HepG2 (cell line): Measurements from ENCODE around the gene ZNF526. TPM values are rescaled to one million over a fixed set of nuclear protein-coding genes. Genes with fewer than 3 reads are reported as not detected.

Experiments
- ATAC-seq: fragments of 200-7000 bp; cut with Tn5 transposase; 3 replicates; pipeline ENCODE4 v1.9.1; 2020; ENCODE audit warnings: mild to moderate bottlenecking, moderate library complexity
- BruUV-seq: library from RNA; stranded (reverse); fragments of 400-500 nt; replicated peaks from 2 replicates; lab custom pipeline; 2021; lab: Mats Ljungman, UMichigan
- CTCF ChIA-PET: fragments of 300-600 bp; formaldehyde crosslinking; extraction: SDS; loops from one replicate; lab custom pipeline; 2021; ENCODE audit warnings: low total read pairs, inconsistent platforms, low intra/inter-chr PET ratio; lab: Yijun Ruan, JAX
- POLR2A ChIA-PET: fragments of 350-600 bp; sonication (Branson Sonifier 250); formaldehyde crosslinking; loops from one replicate; lab custom pipeline; 2020; ENCODE audit warnings: antibody characterized with exemption, inconsistent platforms; lab: Yijun Ruan, JAX
- DNase-seq: peaks from one replicate; pipeline ENCODE4 v3.0.0-alpha.2; 2015; ENCODE audit warnings: low spot score
- FAIRE-seq: peaks from 3 replicates; lab custom pipeline; 2011; peaks lifted over from hg19 to GRCh38; lab: Jason Lieb, UNC
- H2AFZ ChIP-seq: one replicate; pipeline ENCODE4 v1.6.1; 2011; ENCODE audit warnings: low read length, inconsistent platforms
- H3K27ac ChIP-seq: fragments of 300-600 bp; 3 replicates; pipeline ENCODE4 v1.8.0; 2011; ENCODE audit warnings: mixed run types, mild to moderate bottlenecking, mixed read lengths, low read length, inconsistent platforms; ENCODE audit not compliant: insufficient read depth; ENCODE audit errors: extremely low read length
- H3K27me3 ChIP-seq, 2 experiments: fragments of 200-600 bp in 1 of 2; 2 replicates in 1 of 2; 3 replicates in 1 of 2; pipeline versions ENCODE4 v1.6.0 to v1.8.0; 2011; ENCODE audit warnings: low read length in 2 of 2, mild to moderate bottlenecking in 2 of 2, moderate library complexity in 2 of 2, inconsistent platforms in 1 of 2; ENCODE audit not compliant: insufficient read depth in 2 of 2, control insufficient read depth in 1 of 2
- H3K36me3 ChIP-seq, 2 experiments: fragments of 200-600 bp in 1 of 2; replicated peaks in 1 of 2; 2 replicates in 1 of 2; 3 replicates in 1 of 2; pipeline versions ENCODE4 v1.5.1 to v1.8.0; 2011; ENCODE audit warnings: low read length in 2 of 2, inconsistent platforms in 1 of 2; ENCODE audit not compliant: insufficient read depth in 2 of 2, control insufficient read depth in 1 of 2
- H3K4me1 ChIP-seq: 2 replicates; pipeline ENCODE4 v1.5.1; 2012; ENCODE audit warnings: low read length, inconsistent platforms; ENCODE audit not compliant: insufficient read depth
- H3K4me2 ChIP-seq: 2 replicates; pipeline ENCODE4 v1.6.0; 2011; ENCODE audit warnings: low read depth, low read length, inconsistent platforms
- H3K4me3 ChIP-seq, 3 experiments: fragments of 200-600 bp in 1 of 3; sonication (generic), shearing (Covaris generic) in 1 of 3; replicated peaks in 1 of 3; 2 replicates each; pipeline ENCODE4 v1.5.1; 2011 to 2016; ENCODE audit warnings: low read length in 3 of 3, inconsistent platforms in 2 of 3, low read depth in 2 of 3, mild to moderate bottlenecking in 2 of 3, control low read depth in 1 of 3, mixed read lengths in 1 of 3; ENCODE audit not compliant: insufficient read depth in 1 of 3
- H3K79me2 ChIP-seq: one replicate; pipeline ENCODE4 v1.6.1; 2011; ENCODE audit warnings: low read length, inconsistent platforms; ENCODE audit not compliant: insufficient read depth
- H3K9ac ChIP-seq: 2 replicates; pipeline ENCODE4 v1.6.0; 2011; ENCODE audit warnings: mild to moderate bottlenecking, low read depth, low read length, inconsistent platforms; ENCODE audit not compliant: insufficient read depth
- H3K9me3 ChIP-seq: 2 replicates; pipeline ENCODE4 v1.5.1; 2012; ENCODE audit warnings: mild to moderate bottlenecking, low read length
- H4K20me1 ChIP-seq: 2 replicates; pipeline ENCODE4 v1.6.0; 2011; ENCODE audit warnings: inconsistent platforms, mild to moderate bottlenecking, low read length, moderate library complexity; ENCODE audit not compliant: insufficient read depth
- AGO2 ChIP-seq: fragments of 200-400 bp; formaldehyde crosslinking; optimal IDR thresholded peaks from 2 replicates; pipeline ENCODE3; 2017; ENCODE audit warnings: mild to moderate bottlenecking, low read depth, low read length, moderate library complexity
- ZC3H13 ChIP-seq: sonication (generic); formaldehyde crosslinking; IDR thresholded peaks from 2 replicates; pipeline ENCODE4 v1.8.1; 2023; ENCODE audit warnings: mild to moderate bottlenecking, missing genetic modification reagents, moderate library complexity
- ZNF207 ChIP-seq: fragments of 450-650 bp; IDR thresholded peaks from 2 replicates; pipeline ENCODE4 v1.6.1; 2016; ENCODE audit warnings: antibody characterized with exemption, borderline replicate concordance
- ZNF317 ChIP-seq: sonication (generic); formaldehyde crosslinking; IDR thresholded peaks from 2 replicates; pipeline ENCODE4 v1.5.0; 2020; ENCODE audit warnings: mild to moderate bottlenecking, missing genetic modification reagents
- ZNF749 ChIP-seq: sonication (generic); formaldehyde crosslinking; IDR thresholded peaks from 2 replicates; pipeline ENCODE4 v1.8.0; 2022; ENCODE audit warnings: mild to moderate bottlenecking, missing genetic modification reagents, moderate library complexity, borderline replicate concordance
- WGBS: methylation state at CpG from one replicate; pipeline ENCODE4 v1.1.6; 2017; ENCODE audit warnings: low lambda C conversion rate; 5-methylcytosine and 5-hydroxymethylcytosine counted together
- in situ Hi-C: cut with HindIII; loops from 2 replicates; pipeline ENCODE4 v1.10.0; 2017; ENCODE audit warnings: low pct_unique_long_range_greater_than_20kb; ENCODE audit not compliant: extremely low pct_ligation_motif_present
- intact Hi-C: fragments of 100-400 bp; cut with micrococcal nuclease; formaldehyde crosslinking; loops from one replicate; pipeline ENCODE4 v1.10.0; 2022; ENCODE audit not compliant: unreplicated experiment
- polyA plus RNA-seq, 8 experiments: library from polyadenylated mRNA; depleted of rRNA in 3 of 8; stranded (reverse) in 7 of 8; unstranded in 1 of 8; fragments of >200 nt; fragmentation: Illumina TruSeq in 4 of 8; extraction: Trizol in 4 of 8; gene quantifications; 2 replicates each; pipeline versions ENCODE4 v1.2.1 to v1.2.3, GENCODE V29; 2011 to 2016; ENCODE audit warnings: low read depth in 4 of 8, missing spikeins in 1 of 8, mixed read lengths in 1 of 8; ENCODE audit not compliant: insufficient read depth in 1 of 8
- total RNA-seq, 5 experiments: library from RNA; depleted of rRNA; stranded (reverse); fragments of >200 nt; fragmentation: Illumina TruSeq; extraction: Trizol; gene quantifications; 2 replicates each; pipeline ENCODE4 v1.2.3, GENCODE V29; 2016; ENCODE audit warnings: low read depth in 1 of 5

Gene ZNF526
- total and polyA plus RNA-seq, 2 of the 13 experiments (the other 11 are each of a cell fraction or from before 2014, with no cell fraction given) = 3.3 to 8.4 TPM

- ChIA-PET POLR2A (no interaction called here), CTCF (no interaction called here)
- DNase-seq = no peak
- no peaks in the 10 kb centered on the region for H3K27me3 ChIP-seq
- FAIRE-seq = no peak
- no peak overlapping the region for H3K9ac ChIP-seq
- TF ChIP-seq ZC3H13 (CRISPR knock-in tag) (peak; percentile 44; the same call in 1 of the 2 replicates), ZNF317 (CRISPR knock-in tag) (no peak)
- ATAC-seq = no peak
- H3K27ac ChIP-seq = no peak overlapping the region
- H3K9me3 ChIP-seq = no peaks in the 10 kb centered on the region
- intact Hi-C loops = no loop called here
- peaks cover 26 to 48% of the 10 kb centered on the region in 2 experiments for H3K36me3 ChIP-seq
- H3K79me2 ChIP-seq = peaks cover 14% of the 10 kb centered on the region
- H3K4me3 ChIP-seq = no peak overlapping the region
- peaks cover 36% of the 10 kb centered on the region for H3K4me1 ChIP-seq
- peaks cover 6% of the 10 kb centered on the region; the same call in 1 of the 2 replicates for H4K20me1 ChIP-seq
- H2AFZ ChIP-seq = no peak overlapping the region
- no CpG with 5 or more reads among the region's 1 CpG for WGBS
- no TSS peak for BruUV-seq
- no peak overlapping the region for H3K4me2 ChIP-seq
- in situ Hi-C loops = no loop called here
Measured at GRCh38 chr19:42226886-42227285, 6.8 kb downstream of the ZNF526 start.

DNA sequence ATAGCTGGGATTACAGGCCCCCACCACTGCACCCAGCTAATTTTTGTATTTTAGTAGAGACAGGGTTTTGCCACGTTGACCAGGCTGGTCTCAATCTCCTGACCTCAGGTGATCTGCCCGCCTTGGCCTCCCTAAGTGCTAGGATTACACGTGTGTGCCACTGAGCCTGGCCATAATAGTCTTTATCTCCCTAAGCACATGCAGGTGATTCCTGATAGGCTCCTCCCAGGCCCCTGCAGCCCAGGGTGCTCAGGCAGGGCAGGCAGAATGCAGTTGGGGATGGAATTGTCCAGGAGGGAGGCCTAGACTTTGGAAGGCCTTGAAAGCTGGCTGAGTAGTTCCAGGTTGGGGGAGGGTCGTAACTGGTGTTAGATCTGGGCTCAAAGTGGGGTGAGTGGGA lies 8.5 kb downstream of the ZNF526 start:
- peaks cover 5% of the 10 kb centered on the region for H3K79me2 ChIP-seq
- WGBS = 90% methylated on average over 4 of the region's 4 CpGs
- H3K4me2 ChIP-seq = no peak overlapping the region
- H3K9me3 ChIP-seq = no peaks in the 10 kb centered on the region
- no peaks in the 10 kb centered on the region for H3K27me3 ChIP-seq
- BruUV-seq = no TSS peak
- CTCF ChIA-PET = no interaction called here
- ATAC-seq = no peak; the same call in 2 of the 3 replicates
- H3K27ac ChIP-seq = no peak overlapping the region
- FAIRE-seq = no peak
- DNase-seq = no peak
- no peak overlapping the region for H3K4me3 ChIP-seq
- no peak overlapping the region for H3K9ac ChIP-seq
- TF ChIP-seq AGO2 (peak; percentile 14), ZNF749 (CRISPR knock-in tag) (no peak), ZNF207 (no peak)
- H2AFZ ChIP-seq = no peak overlapping the region
- intact Hi-C loops (no loop called here), in situ Hi-C loops (no loop called here)
- POLR2A ChIA-PET = interaction anchor here (1.6 to 3.0 kb wide), 2 partner anchors 11 to 14 kb away, joined by 3 to 13 read pairs; partner anchors contain the start of gene GSK3A
- H3K36me3 ChIP-seq = peaks cover 29 to 64% of the 10 kb centered on the region in 2 experiments
- peaks cover 6% of the 10 kb centered on the region; the same call in 1 of the 2 replicates for H4K20me1 ChIP-seq
- H3K4me1 ChIP-seq = peaks cover 29% of the 10 kb centered on the region
